ENCODE results near the gene AASDH.

- TF ChIP-seq EZH2phosphoT487 (IDR thresholded peaks at IDR 0.05; ENCODE audit: borderline replicate concordance) (no peak), CTCF (conservative IDR thresholded peaks at IDR 0.05; ENCODE audit: low read length) (no peak)
Measured at GRCh38 chr4:56314207-56314915, 72.9 kb downstream of the AASDH start.

Measured in Loucy (cell line).